Fibroblast of pulmonary artery (primary cell): Measurements from ENCODE around the gene LRP1B.

Experiments
- DNase-seq: peaks from one replicate; pipeline ENCODE4 v3.0.0-alpha.2; 2010; ENCODE audit warnings: low read depth
- H3K4me3 ChIP-seq: replicated peaks from 2 replicates; pipeline ENCODE4 v1.5.1; 2011; ENCODE audit warnings: low read depth, mild to moderate bottlenecking, control low read depth, low read length, moderate library complexity
- CTCF ChIP-seq: IDR thresholded peaks from 2 replicates; pipeline ENCODE4 v1.5.1; 2011; ENCODE audit warnings: mild to moderate bottlenecking, control low read depth, low read length, inconsistent platforms; ENCODE audit errors: missing control alignments

The LRP1B gene

GRCh38 chr2:141438536-141438935 is 692.3 kb downstream of the LRP1B start:
- DNase-seq = no peak
- TF ChIP-seq CTCF = no peak
- no peak overlapping the region for H3K4me3 ChIP-seq

- no peak overlapping the region for H3K4me3 ChIP-seq
- DNase-seq = no peak
- TF ChIP-seq CTCF = no peak
These were observed 693.3 kb downstream of the LRP1B start for GRCh38 chr2:141437521-141437920.

GRCh38 chr2:141423124-141423523 is 707.7 kb downstream of the LRP1B start:
- no peak for DNase-seq
- H3K4me3 ChIP-seq = no peak overlapping the region
- no peak for TF ChIP-seq CTCF

- no peak overlapping the region for H3K4me3 ChIP-seq
- no peak for TF ChIP-seq CTCF
- DNase-seq = no peak
These were observed 713.5 kb downstream of the LRP1B start for GRCh38 chr2:141417246-141417797.

GRCh38 chr2:141411419-141411818 is 719.4 kb downstream of the LRP1B start:
- H3K4me3 ChIP-seq = no peak overlapping the region
- DNase-seq = no peak
- no peak for TF ChIP-seq CTCF

- no peak overlapping the region for H3K4me3 ChIP-seq
- peak; percentile 65 for TF ChIP-seq CTCF
These were observed 731.5 kb downstream of the LRP1B start for GRCh38 chr2:141399270-141399669.

GRCh38 chr2:141393214-141393545 is 737.6 kb downstream of the LRP1B start:
- no peak for TF ChIP-seq CTCF
- peak; percentile 66 for DNase-seq
- no peak overlapping the region for H3K4me3 ChIP-seq

More at GRCh38 chr2:141399270-141399669, 731.5 kb downstream of the LRP1B start:
- peak; percentile 43 for DNase-seq
